HG03439 (cell line): ENCODE results near the gene SLC44A1.

Experiments used
- ATAC-seq: cut with Tn5 transposase; IDR thresholded peaks from one replicate; pipeline ENCODE4 v1.9.1; 2021; ENCODE audit warnings: mild to moderate bottlenecking, moderate library complexity; ENCODE audit not compliant: unreplicated experiment

The SLC44A1 gene

DNA sequence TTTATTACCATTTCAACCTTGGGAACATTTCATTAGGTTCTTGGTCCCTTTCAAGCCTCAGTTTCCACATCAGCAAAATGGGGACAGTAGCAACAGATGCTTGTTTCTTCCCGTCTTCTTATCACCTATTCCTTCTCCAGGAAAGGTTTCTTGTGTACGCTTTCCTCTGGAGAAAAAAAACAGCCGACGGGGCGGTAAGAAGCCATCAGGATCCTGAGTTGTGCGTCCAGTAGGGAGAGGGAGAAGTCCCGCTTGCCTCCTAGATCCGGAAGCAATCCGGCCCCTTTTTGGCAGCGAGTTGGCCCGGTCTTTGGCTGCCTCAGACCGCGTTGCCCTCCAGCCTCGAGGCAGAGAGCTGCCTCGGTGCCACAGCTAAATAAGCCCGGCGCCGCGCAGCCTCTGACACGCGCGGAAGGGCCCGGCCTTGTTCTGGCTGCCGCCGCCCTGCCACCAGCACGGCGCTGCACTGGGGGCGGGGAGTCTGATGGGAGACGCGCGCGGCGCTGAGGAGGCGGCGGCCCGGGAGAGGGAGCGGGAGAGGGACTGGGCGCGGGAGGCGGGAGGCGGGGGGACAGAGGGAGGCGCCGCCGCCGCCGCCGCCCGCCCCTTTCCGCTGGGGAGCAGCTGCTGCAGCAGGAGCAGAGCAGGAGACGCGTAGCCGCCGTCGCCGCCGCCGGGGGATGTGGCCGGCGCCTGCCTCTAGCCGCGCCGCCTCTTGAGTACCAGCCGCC lies at the start of gene SLC44A1:
SLC44A1 (plus strand) TSS at position 649 of the 731 bp plus-strand sequence. CDS start 218 bp downstream, outside the sequence.
- peak; percentile 86 for ATAC-seq

DNA sequence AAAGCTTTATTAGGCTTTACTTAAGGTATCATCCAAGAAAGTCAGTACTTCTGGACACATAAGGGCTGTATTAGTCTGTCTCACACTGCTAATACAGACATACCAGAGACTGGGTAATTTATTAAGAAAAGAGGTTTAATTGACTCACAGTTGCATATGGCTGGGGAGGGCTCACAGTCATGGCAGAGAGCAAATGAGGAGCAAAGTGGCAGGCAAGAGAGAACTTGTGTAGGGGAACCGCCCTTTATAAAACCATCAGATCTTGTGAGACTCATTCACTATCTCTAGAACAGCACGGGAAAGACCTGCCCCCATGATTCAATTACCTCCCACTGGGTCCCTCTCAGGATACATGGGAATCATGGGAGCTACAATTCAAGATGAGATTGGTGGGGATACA lies 49.2 kb upstream of the SLC44A1 start:
- ATAC-seq: no peak

DNA sequence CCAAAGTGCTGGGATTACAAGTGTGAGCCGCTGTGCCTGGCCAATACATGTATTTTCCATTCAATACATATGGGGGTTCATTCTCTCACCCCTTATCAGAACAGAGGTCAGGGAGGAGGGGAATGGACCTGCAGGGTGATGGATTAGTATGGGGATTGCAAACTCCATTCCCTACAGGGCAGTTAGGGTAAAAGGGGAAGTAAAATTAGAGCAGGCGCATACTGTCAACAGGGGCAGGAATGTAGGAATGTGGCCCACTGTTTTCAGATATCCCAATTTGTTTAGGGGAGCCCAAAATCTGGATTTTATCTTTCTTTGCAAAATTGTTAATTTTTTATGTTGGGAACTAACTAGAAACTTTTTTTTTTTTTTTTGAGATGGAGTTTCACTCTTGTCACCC lies 46.4 kb upstream of the SLC44A1 start:
- ATAC-seq: no peak

DNA sequence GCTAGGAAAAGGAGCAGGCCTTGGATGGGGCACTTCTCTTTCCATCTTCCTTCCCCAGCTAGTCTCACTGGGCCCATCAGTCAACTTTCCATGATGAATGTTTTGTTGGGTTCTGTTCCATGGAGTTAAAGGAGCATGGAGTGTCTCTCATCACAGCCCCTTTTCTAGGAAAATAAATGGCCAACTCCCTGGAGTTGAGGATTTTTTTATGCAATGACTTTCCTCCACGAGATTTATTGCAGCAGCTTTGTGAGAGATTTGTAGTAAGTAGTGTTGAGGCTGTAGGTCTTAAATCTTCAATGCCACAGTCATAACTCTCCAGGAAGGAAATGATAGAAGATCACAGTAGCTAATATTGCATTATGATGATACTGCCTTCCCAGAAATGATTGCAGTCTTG lies 45.6 kb upstream of the SLC44A1 start:
- ATAC-seq: no peak

DNA sequence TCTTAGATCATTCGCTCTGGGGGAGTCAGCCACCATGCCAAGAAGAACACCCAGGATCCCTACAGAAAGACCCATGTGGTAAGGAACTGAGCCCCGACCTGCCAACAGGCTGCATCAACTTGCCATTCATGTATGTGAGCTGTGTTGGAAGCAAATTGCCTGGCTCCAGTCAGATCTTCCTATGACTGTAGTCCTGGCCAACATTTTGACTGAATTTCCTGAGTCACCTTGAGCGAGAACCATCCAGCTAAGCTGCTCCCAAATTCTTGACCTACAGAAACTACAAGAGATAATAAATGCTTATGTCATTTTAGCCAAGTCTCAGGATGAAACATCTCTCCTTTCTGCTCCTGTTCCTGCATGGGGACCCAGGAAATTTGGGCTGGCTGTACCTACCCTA lies 40.0 kb upstream of the SLC44A1 start:
- no peak for ATAC-seq

DNA sequence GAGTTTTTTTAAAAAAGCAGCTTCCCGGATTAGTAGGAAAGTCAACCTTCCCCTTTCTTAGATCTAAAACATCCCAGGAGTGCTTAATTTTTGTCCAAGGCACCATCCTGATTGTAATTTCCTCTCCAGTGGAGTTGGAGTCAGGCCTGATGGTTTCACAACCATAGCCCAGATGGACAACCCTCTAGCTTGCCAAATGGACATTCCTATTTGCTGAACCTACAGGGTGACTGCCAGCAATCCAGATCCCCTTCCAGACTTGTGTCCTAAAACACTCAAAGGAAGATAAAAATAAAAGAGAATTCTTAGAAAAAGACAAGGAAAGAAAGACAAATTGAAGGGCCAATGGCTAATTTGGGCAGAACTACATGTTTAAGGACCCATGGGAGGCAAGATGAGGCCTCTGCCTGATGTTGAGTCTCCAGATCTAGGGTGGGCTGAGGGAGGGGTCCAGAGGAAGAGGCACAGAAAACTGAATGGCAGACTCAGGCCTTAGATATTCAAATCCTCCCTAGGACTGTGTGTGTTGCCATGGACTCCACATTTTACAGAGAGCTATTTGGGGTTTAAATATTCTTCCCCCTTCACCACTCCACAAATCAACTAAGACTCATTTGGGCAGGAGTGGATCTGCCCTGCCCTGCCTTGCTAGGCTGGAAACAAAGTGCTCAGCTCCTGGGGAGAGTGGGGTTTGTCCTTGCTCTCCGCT lies 38.5 kb upstream of the SLC44A1 start:
- ATAC-seq: no peak

DNA sequence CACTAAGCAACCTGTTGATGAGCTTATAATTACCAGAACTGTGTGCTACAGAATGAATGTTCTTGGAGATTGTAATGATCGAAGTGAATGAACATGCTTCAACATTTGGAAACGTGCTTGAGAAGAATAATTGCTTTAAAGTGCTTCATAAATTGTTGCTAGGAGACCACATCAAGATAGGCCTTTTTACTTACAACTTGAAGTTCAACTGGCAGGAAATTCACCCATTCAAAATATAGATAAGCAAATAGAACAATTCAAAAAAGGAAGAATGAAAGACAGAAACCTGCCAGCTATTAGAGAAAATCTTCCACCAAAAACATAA lies 38.0 kb upstream of the SLC44A1 start:
- no peak for ATAC-seq

DNA sequence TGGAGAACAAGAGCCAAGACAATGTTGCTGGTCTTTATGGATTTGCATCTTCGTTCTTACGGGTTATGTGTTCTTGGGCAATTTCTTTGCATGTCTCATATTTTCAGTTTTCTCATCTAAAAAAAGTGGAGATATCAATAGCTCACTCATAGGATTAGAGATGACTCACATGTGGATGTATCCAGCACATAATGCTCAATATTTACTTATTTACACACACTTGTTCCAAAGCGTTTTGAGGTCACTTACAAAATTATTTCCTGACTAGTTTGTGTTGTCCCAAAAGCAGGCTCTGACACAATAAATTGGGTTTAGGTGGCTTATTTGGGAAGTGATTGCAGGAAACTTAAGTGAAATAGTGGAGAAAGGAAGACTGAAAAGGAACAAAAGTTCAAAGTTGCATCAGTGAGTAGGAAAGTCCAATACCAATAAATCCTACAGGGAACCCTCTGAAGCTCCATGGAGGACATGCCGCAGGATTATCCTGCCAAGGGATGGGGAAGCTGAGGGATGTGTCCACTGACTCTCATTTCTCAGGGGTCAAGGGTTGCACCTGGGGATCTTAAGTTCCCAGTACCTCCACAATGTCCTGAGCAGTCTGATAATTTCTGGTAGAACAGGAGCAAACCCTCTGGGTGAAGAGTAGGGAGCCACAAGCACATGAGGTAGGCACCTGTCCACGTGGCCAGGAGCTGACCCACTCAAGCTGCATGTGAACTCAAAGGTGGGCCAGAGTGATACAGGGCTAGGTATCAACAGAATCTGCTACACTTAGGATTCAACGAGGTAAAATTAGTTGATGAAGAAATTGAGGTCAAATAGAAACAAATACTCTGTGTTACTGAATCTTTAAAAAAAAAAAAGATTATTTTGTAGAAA lies 37.4 kb upstream of the SLC44A1 start:
- no peak for ATAC-seq

DNA sequence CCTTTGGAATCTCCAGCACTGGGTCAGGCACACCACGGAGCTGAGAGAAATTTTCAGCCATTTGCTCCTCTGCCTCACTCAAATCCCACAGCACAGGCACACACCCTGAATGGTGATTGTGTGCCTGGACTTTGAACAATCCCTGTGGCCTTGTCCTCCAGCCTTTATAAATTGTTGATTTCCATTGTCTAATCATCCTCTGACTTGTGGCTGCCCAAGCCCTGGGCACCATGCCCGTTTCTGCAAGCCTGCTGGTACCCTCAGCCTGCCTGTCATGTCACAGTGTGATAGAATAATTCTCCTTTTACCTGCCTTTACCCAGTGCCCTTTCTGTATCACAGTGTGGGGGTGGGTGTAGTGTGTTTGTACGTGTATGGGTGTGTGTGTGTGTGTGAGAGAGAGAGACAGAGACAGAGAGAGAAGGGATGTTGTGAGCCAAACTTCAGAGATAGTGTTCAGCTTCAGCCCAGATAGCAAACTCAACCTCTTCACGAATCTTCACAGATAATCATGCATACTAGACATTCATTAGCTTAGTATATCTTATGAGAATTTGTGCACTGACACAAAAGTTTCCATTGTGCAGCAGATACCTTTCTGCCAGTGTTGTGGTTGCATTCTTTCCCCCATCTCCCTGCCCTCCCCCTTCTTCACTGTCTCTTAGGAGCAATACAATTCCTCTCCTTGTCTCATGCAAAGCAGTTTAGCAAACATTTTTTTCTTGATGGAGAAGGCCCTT lies 27.8 kb upstream of the SLC44A1 start:
- no peak for ATAC-seq

DNA sequence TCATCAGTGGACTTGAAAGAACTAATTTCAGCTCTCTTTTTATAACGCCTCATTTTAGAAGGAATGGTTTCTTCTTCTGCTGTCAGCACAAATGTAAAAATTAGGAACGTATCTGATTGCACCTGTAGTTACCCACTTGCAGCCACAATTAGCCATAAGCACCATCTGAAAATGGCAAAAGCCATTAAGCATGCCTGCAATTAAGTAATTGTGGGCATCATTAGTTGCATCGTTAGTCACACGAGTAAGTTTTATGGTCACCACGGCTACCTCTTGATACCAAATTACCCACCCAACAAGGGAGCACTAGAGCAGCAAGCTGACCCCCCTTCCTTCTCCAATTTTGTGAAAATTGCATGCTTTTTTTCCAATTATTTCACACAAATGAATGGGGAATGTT lies 25.8 kb upstream of the SLC44A1 start:
- no peak for ATAC-seq

DNA sequence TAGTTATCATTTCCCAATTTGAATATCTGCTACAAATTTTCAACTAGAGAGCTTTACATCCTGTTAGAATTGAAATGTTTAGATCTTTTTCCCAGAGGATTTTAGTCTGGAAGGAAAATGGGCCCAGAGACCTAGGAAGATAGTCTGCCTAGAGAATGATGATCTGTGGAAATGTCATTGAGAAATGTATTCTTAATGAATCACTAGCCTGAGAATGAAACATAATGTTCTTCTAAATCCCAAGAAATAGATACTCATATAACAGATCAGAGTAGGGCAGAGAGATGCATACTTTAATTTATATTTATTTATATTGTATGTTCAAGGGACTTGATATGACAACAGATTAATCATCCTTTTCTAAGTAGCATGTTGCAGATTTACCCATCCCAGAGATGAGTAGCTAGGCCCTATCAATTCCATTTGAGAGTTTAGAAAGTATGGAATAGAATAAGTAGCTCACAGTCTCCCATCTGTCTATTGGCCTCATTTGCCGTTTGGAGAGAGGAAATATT lies 25.1 kb upstream of the SLC44A1 start:
- ATAC-seq: no peak

DNA sequence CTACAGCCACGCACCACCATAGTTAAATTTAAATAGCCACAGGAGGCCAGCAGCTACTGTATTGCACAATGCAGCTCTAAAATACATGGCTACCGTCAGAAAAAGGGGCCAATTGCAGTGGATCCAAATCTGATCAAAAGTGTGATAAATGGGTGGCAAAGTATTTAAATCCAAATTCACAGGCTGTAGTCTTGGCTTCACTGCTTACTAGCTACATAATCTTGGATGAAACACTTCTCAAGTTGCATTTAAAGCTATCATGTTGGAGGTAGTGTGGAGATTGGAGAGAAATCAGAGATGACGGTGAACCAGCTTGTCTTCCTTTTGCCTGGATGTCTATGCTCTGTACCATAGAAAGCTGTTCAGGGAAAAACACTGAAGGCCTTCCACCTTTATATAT lies 24.0 kb upstream of the SLC44A1 start:
- ATAC-seq: no peak

DNA sequence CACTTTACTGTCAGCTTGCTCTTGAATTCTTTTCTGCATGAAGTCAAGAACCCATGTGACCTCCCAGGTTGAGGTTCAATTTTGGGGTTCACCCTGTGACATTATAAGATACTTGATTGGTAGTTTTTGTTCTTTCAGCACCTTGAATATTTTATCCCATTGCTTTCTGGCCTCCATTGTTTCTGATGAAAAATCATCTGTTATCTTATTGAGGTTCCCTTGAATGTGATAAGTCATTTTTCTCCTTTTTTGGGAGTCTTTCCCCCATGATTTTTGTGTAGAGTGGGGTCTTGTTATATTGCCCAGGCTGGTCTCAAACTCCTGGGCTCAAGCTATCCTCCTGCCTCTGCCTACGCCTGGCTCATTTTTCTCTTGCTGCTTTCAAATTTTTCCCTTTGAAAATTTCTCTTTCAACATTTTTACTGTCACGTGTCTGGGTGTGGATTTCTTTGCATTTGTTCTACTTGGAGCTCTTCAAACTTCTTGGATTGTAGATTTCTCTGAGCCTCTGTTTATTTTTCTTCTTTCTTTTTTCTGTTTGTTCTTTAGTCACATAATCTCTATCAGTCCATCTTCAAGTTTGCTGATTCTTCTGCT lies 20.8 kb upstream of the SLC44A1 start:
- ATAC-seq: no peak

DNA sequence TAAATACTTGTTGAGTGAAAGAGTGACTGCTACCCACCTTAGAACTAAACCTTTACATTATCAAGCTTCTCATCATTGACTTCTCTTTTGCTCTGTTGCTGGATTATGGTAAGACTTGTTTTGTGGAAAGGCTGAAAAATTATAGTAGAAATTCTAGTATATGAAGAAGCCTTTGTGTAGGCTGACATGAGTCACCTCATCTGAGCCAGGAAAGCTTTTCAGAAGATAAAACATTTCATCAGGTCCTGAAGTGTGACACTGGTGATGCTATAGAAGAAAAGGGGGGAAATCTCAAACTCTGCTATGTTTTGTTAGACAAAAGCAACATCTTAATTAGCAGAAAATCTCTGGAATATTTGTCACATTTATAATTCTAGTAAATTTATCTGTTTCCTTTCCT lies 18.4 kb upstream of the SLC44A1 start:
- no peak for ATAC-seq

DNA sequence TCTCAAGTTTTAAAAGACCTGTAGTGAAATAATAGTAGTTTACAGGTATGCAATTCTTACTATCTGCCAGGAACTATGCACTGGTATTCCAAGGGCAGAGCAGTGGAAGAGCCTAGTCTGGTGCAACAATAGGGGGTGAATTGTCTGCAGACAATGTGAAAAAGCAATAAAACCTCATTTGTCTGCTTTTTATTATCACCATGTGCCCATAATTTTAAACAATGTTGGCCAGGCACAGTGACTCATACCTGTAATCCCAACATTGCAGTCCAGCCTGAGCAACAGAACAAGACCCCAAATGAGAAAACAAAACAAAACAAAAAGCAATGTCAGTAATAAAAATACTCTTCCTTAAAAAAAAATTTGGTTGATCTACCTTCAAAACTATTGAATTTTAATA lies 12.2 kb upstream of the SLC44A1 start:
- ATAC-seq: no peak

DNA sequence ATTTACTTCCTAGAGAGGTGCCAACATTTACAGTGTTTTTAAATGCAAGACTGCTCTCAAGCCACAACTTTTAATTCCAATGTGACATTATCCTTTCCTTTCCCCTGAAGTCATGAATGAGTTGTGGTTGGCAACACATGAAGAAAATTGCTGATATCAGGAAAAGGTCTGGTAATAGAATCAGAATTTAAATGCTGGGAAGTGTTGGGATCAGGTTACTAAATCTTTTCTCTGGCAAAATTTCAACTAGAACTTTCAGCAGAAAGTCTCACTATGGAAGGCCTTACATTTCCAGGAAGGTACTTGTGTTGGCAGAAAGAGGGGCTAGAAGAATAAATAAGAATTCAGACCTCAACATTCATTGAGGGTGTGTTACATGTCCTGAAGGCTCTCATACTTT lies 10.6 kb upstream of the SLC44A1 start:
- no peak for ATAC-seq

DNA sequence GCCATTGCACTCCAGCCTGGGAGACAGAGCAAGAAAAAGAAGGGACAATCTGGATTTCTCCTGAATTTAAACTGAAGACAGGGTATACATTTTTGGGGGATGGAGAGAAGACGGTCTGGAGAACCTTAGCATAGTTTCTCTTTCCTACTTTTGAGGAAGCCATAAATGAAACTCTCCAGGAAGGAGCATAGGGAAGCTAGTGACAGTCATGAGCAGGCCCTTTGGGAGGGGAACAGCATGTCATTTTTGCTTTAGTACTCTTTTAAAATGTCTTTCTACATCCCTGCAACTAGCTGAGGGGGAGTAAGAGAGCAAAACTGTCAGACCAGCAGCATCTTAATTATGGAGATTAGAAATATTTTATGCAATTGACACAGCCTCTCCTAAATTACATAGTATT lies 8.2 kb upstream of the SLC44A1 start:
- ATAC-seq: no peak

DNA sequence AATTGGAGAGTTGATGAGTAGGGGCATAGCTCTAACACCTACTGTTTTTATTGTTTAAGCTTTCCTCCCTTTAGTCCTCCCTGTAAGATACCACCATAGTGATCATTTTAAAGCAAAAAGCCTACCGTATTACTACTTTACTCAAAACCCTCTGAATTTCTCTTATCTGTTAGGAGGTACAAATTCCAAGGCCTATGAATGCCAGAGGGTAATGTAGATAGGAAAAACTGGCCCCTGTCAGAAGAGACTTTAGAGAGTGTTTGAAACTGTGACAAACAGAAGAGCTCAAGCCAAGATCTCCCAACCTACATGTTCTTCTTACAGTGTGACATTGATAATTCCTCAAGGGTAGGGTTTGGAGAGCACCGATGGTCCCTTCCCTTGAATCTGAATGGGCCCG lies 7.2 kb upstream of the SLC44A1 start:
- ATAC-seq: no peak

DNA sequence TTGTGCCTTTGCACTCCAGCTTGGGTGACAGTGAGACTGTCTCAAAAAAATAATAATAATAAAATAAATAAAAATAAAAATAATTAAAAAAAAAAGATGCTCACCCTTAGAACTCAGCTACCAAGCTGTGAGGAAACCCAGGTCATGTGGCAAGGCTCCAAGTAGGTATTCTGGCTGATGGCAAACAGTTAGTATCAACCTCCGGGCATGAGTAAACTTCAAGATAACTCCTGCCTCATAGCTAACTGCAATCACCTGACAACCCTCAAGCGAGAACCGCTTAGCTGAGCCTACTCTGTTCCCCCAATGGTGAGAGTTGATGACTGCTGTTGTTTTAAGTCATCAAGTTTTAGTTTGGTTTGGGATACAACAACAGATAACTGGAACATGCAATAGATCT lies 6.1 kb upstream of the SLC44A1 start:
- no peak for ATAC-seq

DNA sequence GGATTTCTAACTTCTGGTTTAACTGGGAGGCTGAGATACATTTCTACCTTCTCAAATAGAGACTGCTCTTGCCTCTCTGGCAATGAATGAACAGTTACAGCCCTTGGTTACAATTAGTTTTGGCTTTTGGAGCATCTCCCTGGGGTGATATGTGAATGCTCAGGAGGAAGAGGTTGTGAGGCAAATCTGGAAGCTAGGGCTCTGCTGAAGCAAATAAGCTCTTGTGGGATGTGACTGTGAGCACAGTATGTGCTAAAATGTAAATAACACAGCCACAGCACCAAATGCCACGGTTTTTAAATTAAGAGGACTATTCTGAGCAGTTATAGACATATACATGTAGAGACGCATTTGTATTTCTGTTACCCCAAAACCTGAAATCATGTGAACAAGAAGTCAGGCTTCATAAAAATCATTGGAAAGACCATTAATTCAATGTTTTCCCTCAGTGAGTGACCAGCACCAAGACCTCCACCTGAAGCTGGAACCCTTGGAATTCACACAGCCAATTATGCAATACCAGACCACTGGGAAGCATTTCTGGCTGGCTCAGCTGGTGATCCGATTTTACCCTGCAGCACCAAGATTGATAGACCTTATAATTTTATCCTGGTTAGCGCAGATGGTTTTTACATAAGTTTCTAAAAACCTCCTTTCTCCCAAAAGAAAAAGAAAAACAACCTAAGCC lies 3.0 kb upstream of the SLC44A1 start:
- ATAC-seq: no peak
